Activated T-helper 1 cell treated with anti-CD3 and anti-CD28 coated beads, Interleukin-2, amount 50 U/mL, for 16 hours (primary cell): ENCODE results near the gene LAD1.

Source experiments
- DNase-seq, 2 donors: peaks; one replicate each; pipeline ENCODE4 v3.0.0-alpha.2; 2020; ENCODE audit warnings: low read depth in 1 of 2, low spot score in 1 of 2

The LAD1 gene

DNA sequence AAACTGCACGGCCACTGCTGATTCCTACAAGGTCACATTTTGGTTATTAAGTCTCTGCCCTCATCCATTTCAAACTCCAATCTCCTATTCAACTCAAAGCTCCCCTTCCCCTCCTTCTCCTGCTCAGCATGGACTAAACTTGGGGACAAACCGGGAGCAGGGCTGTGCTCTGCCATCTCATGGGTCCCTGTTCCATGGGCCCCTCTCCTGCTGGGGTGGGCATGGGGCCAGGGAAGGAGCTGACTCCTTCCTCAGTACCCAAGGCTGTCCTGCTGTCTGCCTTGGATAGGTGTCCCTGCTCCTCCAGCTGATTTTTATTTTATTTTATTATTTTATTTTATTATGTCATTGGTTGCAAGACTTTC is 48.8 kb downstream of the LAD1 start:
- no peak for DNase-seq

DNA sequence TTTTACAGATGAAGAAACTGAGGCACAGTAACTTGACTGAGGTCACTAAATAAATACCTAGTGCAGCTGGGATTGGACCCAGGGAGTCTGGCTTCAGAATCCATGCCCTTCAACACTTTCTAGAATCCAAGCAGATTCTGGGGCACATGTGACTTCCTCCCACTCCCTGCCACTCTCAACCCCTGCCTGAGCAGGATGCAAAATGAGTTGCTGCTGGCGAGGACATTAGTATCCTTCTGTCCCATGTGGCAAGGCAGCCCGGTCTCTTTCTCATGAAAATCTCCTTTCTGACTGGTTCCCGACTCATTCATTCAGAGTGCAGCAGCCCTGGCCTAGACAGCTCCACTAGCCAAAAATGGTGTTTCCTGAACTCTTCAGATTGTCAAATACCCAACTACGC is 50.0 kb downstream of the LAD1 start:
- no peak for DNase-seq

DNA sequence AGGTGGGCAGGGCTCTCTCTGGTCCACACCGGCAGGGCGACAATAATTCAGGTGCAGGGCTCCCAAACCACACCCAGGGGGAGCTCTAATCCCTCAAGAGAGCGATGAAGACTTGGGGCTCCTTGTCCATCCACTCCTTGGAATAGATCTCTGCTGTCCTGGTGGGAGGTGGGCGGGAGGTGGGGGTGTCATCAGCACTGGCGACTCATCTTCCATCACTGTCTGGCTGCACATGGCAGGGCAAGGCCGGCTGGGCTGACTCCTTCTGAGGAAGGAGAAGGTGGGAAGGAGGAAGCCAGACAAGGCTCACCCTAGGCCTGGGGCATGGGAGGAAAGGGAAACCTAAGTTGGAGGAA is 50.9 kb downstream of the LAD1 start:
- no peak for DNase-seq

DNA sequence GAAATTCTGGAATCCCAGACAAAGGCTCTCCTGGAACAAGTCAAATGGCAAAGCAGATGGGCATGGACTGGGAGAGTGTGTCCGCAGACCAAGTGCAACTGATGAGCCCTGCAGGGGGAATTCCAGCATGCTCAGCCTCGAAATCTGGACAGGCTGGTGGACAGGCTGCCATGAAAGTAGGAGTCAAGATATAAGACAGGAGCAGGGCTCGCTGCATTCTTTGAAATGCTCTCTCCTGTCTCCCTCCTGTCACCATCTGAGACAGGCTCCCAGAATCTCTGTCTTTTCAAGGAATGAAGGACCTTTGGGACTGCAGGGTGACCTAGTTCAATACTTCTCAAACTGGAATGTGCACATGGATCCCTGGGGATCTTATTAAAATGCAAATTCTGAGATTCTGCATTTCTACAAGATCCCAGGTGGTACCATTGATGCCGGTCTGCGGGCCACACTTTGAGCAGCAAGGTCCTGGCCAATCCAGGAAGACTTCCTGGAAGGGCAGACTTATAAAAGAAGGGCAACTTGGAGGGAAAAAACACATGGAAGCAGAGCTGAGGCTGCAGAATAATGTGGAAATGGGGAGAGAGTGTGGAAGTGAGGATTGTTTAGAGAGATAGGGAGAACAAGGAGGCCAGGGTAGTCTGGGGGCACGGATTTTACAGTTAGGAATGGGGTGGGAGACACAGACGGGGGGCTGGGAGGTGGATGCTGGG is 51.5 kb downstream of the LAD1 start:
- no peak for DNase-seq

DNA sequence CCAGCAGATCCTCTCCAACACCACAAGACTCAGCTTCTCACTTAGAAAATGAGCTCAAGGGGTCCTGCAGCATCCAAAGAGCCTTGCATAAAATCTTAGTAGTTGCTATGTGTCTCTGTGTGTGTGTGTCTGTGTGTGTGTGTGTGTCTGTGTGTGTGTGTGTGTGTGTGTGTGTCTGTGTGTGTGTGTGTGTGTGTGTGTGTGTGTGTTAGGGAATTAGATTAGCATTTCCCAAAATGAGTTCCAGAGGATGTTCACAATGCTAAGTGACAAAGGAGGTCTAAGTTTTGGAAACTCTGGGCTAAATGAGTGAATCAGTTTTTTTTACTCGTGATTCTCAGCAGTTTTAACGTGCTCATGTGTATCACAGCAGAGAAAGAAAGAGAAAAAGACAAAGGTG is 52.1 kb downstream of the LAD1 start:
- no peak for DNase-seq

DNA sequence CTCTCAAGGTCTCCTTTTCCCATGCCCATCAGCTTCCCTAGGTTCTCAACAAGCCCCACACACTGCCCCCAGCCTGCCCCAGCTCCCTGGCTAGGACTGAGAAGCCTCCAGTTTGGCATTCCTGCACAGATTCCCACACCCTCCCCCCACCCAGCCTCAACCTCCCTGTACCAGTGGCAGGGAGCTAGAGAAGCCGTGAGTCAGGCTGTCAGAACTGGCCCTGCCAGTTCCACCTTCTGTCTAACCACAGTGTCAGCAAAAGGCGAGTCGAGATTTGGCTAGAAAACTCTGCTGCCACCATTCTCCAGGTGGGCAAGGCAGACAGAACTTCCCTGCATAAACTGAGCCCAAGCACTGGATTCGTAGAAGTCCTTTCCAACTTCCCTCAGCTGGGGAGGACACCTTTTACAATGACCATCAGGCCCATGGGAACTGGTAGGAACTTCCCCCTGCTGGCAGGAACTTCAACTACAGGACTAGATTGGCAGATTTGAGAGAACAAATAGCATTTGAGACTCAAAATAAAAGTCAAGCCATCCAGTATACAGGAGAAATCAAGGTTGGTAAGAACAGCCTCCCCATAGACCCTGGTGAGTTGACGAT is 52.7 kb downstream of the LAD1 start:
- DNase-seq, result no peak

DNA sequence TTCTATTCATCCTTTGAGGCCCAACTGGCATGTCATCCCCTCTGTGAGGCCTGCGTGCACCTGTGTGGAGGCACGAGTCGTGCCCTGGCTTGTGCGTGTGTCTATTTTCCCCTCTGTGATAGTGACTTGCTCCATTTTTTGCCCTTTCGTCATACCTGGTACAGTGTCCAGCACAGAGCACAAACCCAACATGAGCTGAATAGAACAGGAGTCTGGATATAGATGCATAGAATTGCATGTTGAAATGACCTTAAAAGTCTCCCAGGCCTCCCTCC is 54.1 kb downstream of the LAD1 start:
- DNase-seq, result no peak

DNA sequence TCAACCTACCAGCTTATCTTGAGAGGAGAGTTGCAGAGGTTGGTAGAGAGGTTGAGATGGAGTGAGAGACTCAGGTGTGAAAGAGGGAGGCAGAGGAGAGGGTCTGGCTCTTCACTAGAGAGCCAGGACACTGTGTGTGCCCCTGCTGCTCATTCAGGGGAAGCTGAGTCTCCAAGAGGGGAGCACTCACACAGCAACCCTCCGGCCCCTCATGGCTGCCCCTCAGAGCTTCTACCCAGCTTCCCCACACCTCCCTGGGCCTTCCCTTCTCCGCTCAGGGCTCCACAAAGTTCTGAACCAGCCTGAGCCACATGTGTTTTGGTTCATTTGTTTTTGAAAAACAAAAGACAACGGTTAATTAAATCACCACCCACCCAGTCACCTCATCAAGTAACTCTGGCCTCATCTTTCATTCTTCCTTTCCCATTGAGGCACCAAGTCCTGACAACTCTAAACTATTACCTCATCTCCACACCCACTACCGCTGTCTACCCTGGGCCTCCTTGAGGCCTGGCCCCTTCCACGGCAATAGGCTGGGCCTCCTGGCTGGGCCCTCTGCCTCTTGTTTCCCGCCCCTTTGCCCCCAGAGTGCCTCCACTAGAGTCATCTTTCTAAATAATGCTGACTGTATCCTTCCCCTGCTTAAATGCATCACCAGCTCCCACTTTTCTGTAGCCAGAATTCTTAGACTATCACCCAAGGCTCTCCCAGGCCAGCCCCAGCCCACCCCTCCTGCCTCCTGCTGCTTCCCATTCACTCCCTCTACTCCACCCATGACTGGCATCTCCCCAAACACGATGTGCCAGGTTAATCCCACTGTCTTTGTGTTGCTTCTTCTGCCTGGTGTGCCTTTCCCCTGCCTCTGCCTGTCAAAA is 54.7 kb downstream of the LAD1 start:
- no peak for DNase-seq

DNA sequence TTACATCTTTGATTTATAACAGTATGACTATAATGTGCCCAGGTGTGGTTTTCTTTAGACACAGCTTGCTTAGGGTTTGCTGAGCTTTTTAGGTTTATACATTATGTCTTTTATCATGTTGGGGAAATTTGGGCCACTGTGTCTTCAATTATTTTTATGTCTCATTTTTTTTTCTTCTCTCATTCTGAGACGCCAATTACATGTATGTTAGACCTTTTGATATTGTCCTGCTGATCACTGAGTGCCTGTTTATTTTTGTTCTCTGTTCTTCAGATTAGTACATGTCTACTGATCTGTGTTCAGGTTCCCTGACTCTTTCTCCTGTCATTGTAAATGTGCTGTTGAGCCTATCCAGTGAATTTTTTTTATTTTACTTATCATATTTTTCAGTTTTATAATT is 57.7 kb downstream of the LAD1 start:
- no peak for DNase-seq

DNA sequence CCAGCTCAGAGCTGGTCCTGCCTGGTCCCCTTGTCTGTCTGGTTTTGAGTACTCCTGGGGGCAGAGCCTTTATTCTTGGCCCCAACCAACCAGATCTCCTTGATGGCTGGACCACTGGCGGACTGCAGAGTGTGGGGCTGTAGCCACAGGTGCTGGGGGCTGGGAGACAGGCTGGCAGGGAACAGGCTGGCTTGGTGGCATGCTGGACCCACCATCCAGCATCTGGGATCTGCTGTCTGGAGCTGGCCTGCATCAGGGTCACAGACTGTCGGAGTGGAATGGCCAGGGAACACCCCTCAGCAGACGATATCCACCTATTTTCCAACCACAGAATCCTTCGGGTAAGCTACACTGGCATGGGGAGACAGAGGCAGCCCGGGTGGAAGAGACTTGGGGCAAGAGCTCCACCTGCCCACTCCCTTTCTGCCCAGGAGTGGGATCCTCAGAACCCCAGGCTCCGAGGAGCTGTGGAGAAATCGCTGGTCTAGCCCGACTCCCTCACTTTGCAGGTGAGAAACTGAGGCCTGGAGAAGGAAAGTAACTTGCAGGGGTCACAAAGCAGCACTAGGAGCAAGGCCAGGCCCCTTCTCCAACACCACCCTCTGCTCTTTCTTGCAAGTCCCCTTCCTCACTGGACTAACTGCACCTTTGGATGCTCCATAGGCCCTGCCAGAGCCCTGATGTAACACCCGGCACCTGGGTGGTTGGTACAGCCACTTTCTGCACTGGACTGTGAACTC is 62.2 kb downstream of the LAD1 start:
- no peak for DNase-seq

DNA sequence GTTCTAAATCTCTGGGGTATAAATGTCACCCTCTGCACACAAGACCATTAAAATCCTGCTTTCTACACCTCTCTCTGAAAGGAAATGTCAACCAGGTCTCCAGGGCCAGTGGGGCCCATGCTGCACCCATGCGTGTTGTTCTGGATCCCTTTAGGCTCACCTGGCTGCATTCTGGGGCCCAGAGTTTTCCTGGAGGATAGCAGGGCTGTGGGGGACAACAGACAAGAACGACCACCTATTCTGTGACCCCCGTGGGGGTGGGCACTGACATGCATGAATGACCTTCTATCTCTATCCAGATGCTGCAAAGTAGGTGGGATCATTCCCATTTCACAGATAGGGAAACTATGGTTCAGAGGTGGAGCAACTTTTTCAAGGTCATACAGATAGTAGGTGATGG is 63.2 kb downstream of the LAD1 start:
- DNase-seq, result no peak

DNA sequence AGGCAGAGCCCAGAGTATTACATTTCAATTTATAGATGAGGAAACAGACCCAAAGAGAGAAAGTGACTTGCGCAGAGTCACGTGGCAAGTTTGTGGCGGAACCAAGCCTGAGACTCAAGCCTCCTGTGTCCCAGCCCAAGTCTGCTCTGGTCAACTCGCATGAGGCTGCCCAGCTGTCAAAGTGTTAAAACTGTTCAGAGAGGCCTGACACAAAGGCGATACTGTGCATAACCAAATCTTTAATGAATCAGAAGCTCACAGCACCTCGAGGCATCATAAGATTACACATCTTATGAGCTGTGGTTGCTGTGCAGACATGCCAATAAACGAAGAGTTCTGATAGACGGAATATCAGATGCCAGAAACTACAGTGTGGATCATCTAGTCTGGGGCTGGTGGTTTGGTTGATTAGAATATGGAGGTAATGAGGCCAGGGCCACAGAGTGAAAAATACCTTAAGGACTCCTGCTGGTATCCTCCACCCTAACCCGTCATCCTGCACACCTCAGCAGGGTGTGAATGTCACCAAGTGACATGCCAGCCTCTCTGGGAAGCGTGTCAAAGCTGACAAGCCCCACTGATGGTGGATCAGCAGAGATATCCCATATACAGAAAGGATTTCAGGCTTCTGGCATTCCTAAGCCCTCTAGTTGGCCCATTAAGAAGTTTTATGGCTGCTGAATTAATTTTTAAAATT is 63.8 kb downstream of the LAD1 start:
- no peak for DNase-seq

DNA sequence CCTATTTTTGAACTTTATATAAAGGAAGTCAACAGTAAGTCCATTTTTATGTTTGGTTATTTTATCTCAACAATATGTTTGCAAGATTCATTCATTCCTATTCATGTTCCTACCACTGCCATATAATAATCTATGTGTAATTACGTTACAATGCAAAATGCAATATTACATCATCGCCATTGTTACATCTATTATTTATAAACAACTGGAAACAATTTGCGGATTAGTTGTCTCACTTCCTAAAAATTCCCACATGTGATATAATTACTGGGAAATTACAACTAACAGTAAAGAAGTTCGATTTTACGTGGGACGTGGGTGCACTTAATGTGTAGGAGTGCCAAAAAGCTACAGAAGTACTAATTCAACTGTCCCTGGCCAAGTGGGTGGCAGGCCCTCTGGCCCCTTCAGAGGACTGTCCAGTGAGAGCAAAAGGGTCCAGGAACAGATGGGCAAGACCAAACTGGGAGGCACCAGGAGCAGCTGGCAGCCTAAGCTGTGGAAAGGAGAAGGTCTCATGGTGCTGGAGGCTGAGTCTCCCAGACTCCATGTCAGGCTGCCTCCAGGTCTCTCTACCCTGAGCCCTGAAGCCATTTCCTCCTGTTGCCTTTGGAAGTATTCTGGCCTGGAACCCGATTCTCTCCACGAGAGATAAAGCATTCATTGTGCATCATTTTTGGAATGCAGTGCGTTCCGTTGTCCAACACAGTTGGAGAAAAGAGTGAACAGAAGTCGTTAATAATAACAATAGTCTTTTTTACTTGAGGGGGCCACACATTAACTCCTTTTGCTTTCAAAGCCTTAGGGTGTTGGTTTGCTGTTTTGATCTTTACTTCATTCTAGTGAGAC is 64.6 kb downstream of the LAD1 start:
- DNase-seq, result no peak

DNA sequence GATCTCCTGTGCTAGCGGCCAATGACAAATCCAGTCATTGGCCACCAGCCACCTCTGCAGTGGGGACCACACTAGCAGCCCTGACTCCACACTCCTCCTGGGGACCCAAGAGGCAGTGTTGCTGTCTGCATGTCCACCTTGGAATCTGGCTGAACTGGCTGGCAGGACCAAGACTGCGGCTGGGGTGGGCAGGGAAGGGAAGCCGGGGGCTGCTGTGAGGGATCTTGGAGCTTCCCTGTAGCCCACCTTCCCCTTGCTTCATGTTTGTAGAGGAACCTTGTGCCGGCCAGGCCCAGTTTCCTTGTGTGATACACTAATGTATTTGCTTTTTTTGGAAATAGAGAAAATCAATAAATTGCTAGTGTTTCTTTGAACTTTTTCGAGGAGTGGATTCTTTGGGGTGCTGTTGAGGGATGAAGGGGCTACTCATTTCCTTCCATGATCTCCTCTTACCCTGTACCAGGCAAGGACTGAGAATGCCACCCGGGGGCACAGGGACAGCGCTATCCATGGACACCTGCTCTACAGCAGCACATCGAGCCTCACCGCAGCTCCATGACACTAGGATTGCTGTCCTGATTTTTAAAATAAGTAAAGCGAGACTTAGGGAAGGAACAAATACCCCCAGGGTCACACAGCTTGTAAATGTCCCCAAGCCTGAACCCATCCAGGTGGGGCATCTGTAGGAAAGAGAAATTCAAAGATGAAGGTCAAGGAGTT is 66.3 kb downstream of the LAD1 start:
- no peak for DNase-seq

DNA sequence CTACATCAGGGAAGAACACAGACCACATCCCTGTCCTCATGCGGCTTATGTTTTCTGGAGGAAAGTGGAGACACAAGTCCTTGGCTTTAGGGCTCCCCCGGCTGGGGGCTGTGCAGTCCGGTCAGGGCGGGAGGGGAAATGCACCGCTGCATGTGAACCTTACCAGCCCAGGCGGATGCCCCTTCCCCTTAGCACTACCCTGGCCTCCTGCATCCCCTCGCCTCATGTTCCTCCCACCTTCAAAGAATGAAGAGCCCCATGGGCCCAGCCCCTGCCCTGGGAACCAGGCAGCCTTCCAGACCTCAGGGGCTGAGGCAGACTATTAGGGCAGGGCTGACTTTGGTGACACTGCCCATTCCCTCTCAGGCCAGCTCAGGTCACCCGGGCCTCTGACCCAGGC is 67.1 kb downstream of the LAD1 start:
- DNase-seq, result no peak

DNA sequence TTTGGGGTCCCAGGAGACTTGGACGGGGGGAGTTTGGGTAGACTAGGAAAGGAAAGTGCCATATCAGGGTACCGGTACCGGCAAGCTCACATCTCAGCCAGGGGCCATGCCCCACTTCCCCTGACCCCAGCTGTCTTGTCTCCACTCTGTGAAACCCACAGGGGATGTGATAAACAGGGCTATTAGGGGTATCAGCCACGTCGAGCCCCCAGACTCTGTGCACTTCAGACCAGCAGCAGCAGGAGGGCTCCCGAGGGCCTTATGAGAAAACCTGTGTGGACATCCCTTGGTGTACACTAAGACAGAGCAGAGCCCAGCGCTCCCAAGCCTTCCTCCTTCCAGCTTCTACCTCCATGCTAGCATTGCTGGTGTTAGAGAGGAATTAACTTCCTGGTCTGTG is 68.0 kb downstream of the LAD1 start:
- DNase-seq, result no peak
